ENCODE measurements around the gene NUB1.

GRCh38 chr7:151415375-151416105 is 73.9 kb downstream of the NUB1 start:
- TF ChIP-seq CTCF (IDR thresholded peaks at IDR 0.05) (no peak), POLR2A (IDR thresholded peaks at IDR 0.05) (no peak)
